IMR-90 (cell line): ENCODE data around the gene ARHGEF10L. TPM values are rescaled to one million over a fixed set of nuclear protein-coding genes. Genes with fewer than 3 reads are reported as not detected.

Experiments used
- ATAC-seq: fragments of 200-7000 bp; cut with Tn5 transposase; 2 replicates; pipeline ENCODE4 v1.9.1; 2020; ENCODE audit warnings: low read depth, mild to moderate bottlenecking, moderate library complexity
- BruUV-seq: library from RNA; stranded (reverse); fragments of 400-500 nt; replicated peaks from 2 replicates; lab custom pipeline; 2021; lab: Mats Ljungman, UMichigan
- CTCF ChIA-PET: fragments of 300-600 bp; formaldehyde crosslinking; extraction: SDS; loops from one replicate; lab custom pipeline; 2021; ENCODE audit warnings: antibody characterized with exemption; lab: Yijun Ruan, JAX
- POLR2A ChIA-PET: fragments of 300-600 bp; sonication (Branson Sonifier 250); formaldehyde crosslinking; loops from one replicate; lab custom pipeline; 2022; ENCODE audit warnings: antibody characterized with exemption; ENCODE audit not compliant: unreplicated experiment; lab: Charles Lee
- DNase-seq: peaks from one replicate; pipeline ENCODE4 v3.0.0; 2013
- H2AFZ ChIP-seq: replicated peaks from 2 replicates; pipeline ENCODE3; 2013; ENCODE audit warnings: low read length, mild to moderate bottlenecking; ENCODE audit not compliant: poor library complexity
- H2AK5ac ChIP-seq: 2 replicates; pipeline ENCODE4 v1.6.1; 2013; ENCODE audit warnings: low read depth, low read length, inconsistent platforms
- H2AK9ac ChIP-seq: replicated peaks from 2 replicates; pipeline ENCODE3; 2013; ENCODE audit warnings: mild to moderate bottlenecking, low read depth, low read length, moderate library complexity; ENCODE audit not compliant: poor library complexity
- H2BK120ac ChIP-seq: 2 replicates; pipeline ENCODE4 v1.6.1; 2013; ENCODE audit warnings: low read depth, low read length, inconsistent platforms
- H2BK15ac ChIP-seq: 3 replicates; pipeline ENCODE4 v1.6.1; 2013; ENCODE audit warnings: low read depth, low read length, inconsistent platforms
- H2BK20ac ChIP-seq: 2 replicates; pipeline ENCODE4 v1.6.1; 2013; ENCODE audit warnings: low read depth, mild to moderate bottlenecking, inconsistent platforms, low read length, moderate library complexity
- H2BK5ac ChIP-seq: 2 replicates; pipeline ENCODE4 v1.6.1; 2013; ENCODE audit warnings: mild to moderate bottlenecking, low read depth, low read length, inconsistent platforms; ENCODE audit not compliant: poor library complexity, severe bottlenecking
- H3K14ac ChIP-seq: replicated peaks from 2 replicates; pipeline ENCODE4 v1.6.1; 2013; ENCODE audit warnings: low read depth, low read length, inconsistent platforms
- H3K18ac ChIP-seq: 2 replicates; pipeline ENCODE4 v1.6.1; 2013; ENCODE audit warnings: low read depth, low read length, control low read depth
- H3K23ac ChIP-seq: 2 replicates; pipeline ENCODE4 v1.6.1; 2013; ENCODE audit warnings: low read depth, low read length, inconsistent platforms
- H3K27ac ChIP-seq: 2 replicates; pipeline ENCODE4 v1.5.1; 2013; ENCODE audit warnings: mild to moderate bottlenecking, control low read depth, low read length; ENCODE audit not compliant: insufficient read depth
- H3K27me3 ChIP-seq: 2 replicates; pipeline ENCODE4 v1.6.1; 2013; ENCODE audit warnings: low read length; ENCODE audit not compliant: control insufficient read depth, insufficient read depth
- H3K36me3 ChIP-seq: 2 replicates; pipeline ENCODE4 v1.6.1; 2013; ENCODE audit warnings: low read length, mixed read lengths; ENCODE audit not compliant: control insufficient read depth, insufficient read depth
- H3K4ac ChIP-seq: 2 replicates; pipeline ENCODE4 v1.6.1; 2013; ENCODE audit warnings: low read depth, low read length, inconsistent platforms
- H3K4me1 ChIP-seq: 2 replicates; pipeline ENCODE4 v1.6.1; 2013; ENCODE audit warnings: low read length, mixed read lengths; ENCODE audit not compliant: control insufficient read depth, insufficient read depth
- H3K4me2 ChIP-seq: 2 replicates; pipeline ENCODE4 v1.6.1; 2013; ENCODE audit warnings: low read depth, mild to moderate bottlenecking, control low read depth, low read length, moderate library complexity
- H3K4me3 ChIP-seq: 2 replicates; pipeline ENCODE4 v1.5.1; 2013; ENCODE audit warnings: low read depth, mild to moderate bottlenecking, control low read depth, low read length, moderate library complexity; ENCODE audit not compliant: insufficient read depth
- H3K56ac ChIP-seq: 2 replicates; pipeline ENCODE4 v1.6.1; 2013; ENCODE audit warnings: low read length, inconsistent platforms; ENCODE audit not compliant: insufficient read depth; ENCODE audit errors: extremely low read depth
- H3K79me1 ChIP-seq, 2 experiments: 2 replicates each; pipeline ENCODE4 v1.6.1; 2013; ENCODE audit warnings: low read length in 2 of 2, inconsistent platforms in 1 of 2, low read depth in 1 of 2
- H3K9ac ChIP-seq: 2 replicates; pipeline ENCODE4 v1.6.1; 2013; ENCODE audit warnings: low read depth, low read length, control low read depth
- H3K9me1 ChIP-seq: 2 replicates; pipeline ENCODE4 v1.6.1; 2013; ENCODE audit warnings: low read length, inconsistent platforms; ENCODE audit not compliant: insufficient read depth
- H3K9me3 ChIP-seq: 2 replicates; pipeline ENCODE4 v1.6.1; 2013; ENCODE audit warnings: low read length; ENCODE audit not compliant: control insufficient read depth, insufficient read depth
- H4K20me1 ChIP-seq: 2 replicates; pipeline ENCODE4 v1.6.1; 2013; ENCODE audit warnings: low read length, inconsistent platforms; ENCODE audit not compliant: insufficient read depth
- H4K5ac ChIP-seq: 2 replicates; pipeline ENCODE4 v1.6.1; 2013; ENCODE audit warnings: mild to moderate bottlenecking, low read depth, low read length, control low read depth
- H4K8ac ChIP-seq, 2 experiments: 2 replicates each; pipeline ENCODE4 v1.6.1; 2013; ENCODE audit warnings: low read depth in 2 of 2, low read length in 2 of 2, control low read depth in 1 of 2, inconsistent platforms in 1 of 2
- H4K91ac ChIP-seq: 2 replicates; pipeline ENCODE4 v1.6.1; 2013; ENCODE audit warnings: low read depth, low read length, inconsistent platforms; ENCODE audit not compliant: insufficient read depth
- BHLHE40 ChIP-seq: fragments of 150-350 bp; IDR thresholded peaks from 2 replicates; pipeline ENCODE4 v1.6.1; 2016; ENCODE audit warnings: mild to moderate bottlenecking, low read depth, low read length
- CHD1 ChIP-seq: IDR thresholded peaks from 2 replicates; pipeline ENCODE4 v1.6.1; 2012; ENCODE audit warnings: low read depth, low read length, improper control_type of control experiment
- CTCF ChIP-seq: conservative IDR thresholded peaks from 2 replicates; pipeline ENCODE4 v1.5.1; 2012; ENCODE audit warnings: mild to moderate bottlenecking, low read depth, low read length, improper control_type of control experiment
- FOS ChIP-seq: fragments of 150-350 bp; IDR thresholded peaks from 2 replicates; pipeline ENCODE4 v1.6.1; 2016; ENCODE audit warnings: low read depth, low read length
- MAFK ChIP-seq: IDR thresholded peaks from 2 replicates; pipeline ENCODE4 v1.6.1; 2012; ENCODE audit warnings: low read depth, low read length, improper control_type of control experiment
- MAZ ChIP-seq: IDR thresholded peaks from 2 replicates; pipeline ENCODE4 v1.6.1; 2012; ENCODE audit warnings: low read depth, mild to moderate bottlenecking, low read length, improper control_type of control experiment, moderate library complexity, borderline replicate concordance
- MXI1 ChIP-seq: IDR thresholded peaks from 2 replicates; pipeline ENCODE4 v1.6.1; 2012; ENCODE audit warnings: low read depth, mild to moderate bottlenecking, low read length, moderate library complexity, borderline replicate concordance
- NFE2L2 ChIP-seq: fragments of 150-350 bp; IDR thresholded peaks from 2 replicates; pipeline ENCODE4 v1.6.1; 2016; ENCODE audit warnings: low read depth, mild to moderate bottlenecking, low read length
- POLR2A ChIP-seq: IDR thresholded peaks from 2 replicates; pipeline ENCODE4 v1.6.1; 2012; ENCODE audit warnings: mild to moderate bottlenecking, low read depth, low read length
- RAD21 ChIP-seq: IDR thresholded peaks from 2 replicates; pipeline ENCODE4 v1.6.1; 2012; ENCODE audit warnings: low read length, improper control_type of control experiment
- RCOR1 ChIP-seq: IDR thresholded peaks from 2 replicates; pipeline ENCODE4 v1.6.1; 2012; ENCODE audit warnings: mild to moderate bottlenecking, low read length, improper control_type of control experiment; ENCODE audit not compliant: insufficient replicate concordance
- RFX5 ChIP-seq: IDR thresholded peaks from 2 replicates; pipeline ENCODE4 v1.8.0; 2012; ENCODE audit warnings: low read depth, mild to moderate bottlenecking, low read length, moderate library complexity
- SMC3 ChIP-seq: fragments of 150-350 bp; IDR thresholded peaks from 2 replicates; pipeline ENCODE4 v1.6.1; 2016; ENCODE audit warnings: low read depth, mild to moderate bottlenecking, antibody characterized with exemption, low read length, moderate library complexity
- whole genome bisulfite sequencing, 2 experiments: methylation state at CpG; one replicate each; pipeline versions ENCODE4 v1.1.5 to v1.1.7; 2013; ENCODE audit warnings: missing lambda C conversion rate in 2 of 2; ENCODE audit not compliant: insufficient read length in 1 of 2; ENCODE audit errors: extremely low coverage in 2 of 2; 5-methylcytosine and 5-hydroxymethylcytosine counted together
- dilution Hi-C: fragments of 300-500 bp; cut with HindIII; formaldehyde crosslinking; loops from one replicate; pipeline ENCODE4 v1.14.3; 2018; ENCODE audit warnings: low sequenced_read_pairs; ENCODE audit not compliant: unreplicated experiment
- in situ Hi-C: fragments of 300-500 bp; cut with MboI; formaldehyde crosslinking; loops from 3 replicates; pipeline ENCODE4 v1.14.3; 2019; ENCODE audit warnings: low sequenced_read_pairs, inconsistent platforms, mixed read lengths
- intact Hi-C: fragments of 100-400 bp; cut with micrococcal nuclease; formaldehyde crosslinking; loops from 2 replicates; pipeline ENCODE4 v1.10.0; 2022
- polyA plus RNA-seq, 3 experiments: library from polyadenylated mRNA; depleted of rRNA; stranded (reverse); fragments of >200 nt; gene quantifications; 2 replicates each; pipeline ENCODE4 v1.2.3, GENCODE V29; 2012; ENCODE audit warnings: low replicate concordance in 1 of 3
- total RNA-seq: library from RNA; depleted of rRNA; stranded (reverse); fragments of >200 nt; gene quantifications from 2 replicates; pipeline ENCODE4 v1.2.3, GENCODE V29; 2012
- TF ChIP-seq, protein P1 (sequence below): fragments of 150-350 bp; IDR thresholded peaks from 2 replicates; pipeline ENCODE4 v1.6.1; 2017; ENCODE audit warnings: mild to moderate bottlenecking, antibody characterized with exemption, low read length, low read depth
- TF ChIP-seq, protein P2 (sequence below): fragments of 150-350 bp; IDR thresholded peaks from 2 replicates; pipeline ENCODE4 v1.6.1; 2016; ENCODE audit warnings: low read depth, mild to moderate bottlenecking, low read length, moderate library complexity, borderline replicate concordance

The ARHGEF10L gene
- total and polyA plus RNA-seq, 2 of the 4 experiments (the other 2 are of a cell fraction) = 4.8 to 12.4 TPM

DNA sequence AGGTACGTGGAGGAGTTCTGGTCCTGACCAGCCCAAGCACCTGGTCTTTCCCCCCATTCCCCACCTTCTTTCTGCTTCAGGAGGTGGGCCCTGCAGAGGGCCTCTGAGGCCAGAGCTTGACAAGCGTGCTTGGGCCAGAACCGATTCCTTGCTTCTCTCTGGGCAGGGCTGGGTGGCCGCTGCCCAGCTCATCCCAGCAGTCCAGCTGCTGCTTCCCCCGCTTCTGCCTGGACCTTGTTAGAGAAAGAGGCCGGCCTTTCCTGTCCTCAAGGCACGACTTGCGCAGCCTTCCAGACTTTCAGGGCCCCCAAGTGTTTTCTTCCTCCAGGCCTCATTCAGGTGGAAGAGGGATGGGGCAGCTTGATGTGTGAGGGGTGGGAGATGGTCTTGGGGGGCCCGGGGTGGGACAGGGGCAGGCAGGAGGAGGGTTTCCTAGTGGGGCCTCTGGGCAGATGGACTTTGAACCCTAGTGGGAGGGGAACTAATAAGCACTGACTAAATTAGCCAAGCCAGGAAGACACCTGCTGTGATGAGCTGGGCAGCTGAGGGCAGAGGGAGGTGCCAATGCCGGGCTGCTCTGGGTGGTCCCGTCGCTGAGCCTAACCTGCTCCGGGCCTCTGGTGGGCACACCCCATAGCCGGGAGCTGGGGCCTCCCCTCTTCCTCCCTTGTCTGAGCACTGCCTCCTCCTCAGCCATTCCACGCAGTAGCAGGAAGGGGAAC lies 36.5 kb downstream of the ARHGEF10L start:
- H2BK5ac ChIP-seq = no peak overlapping the region
- H3K4me2 ChIP-seq = no peak overlapping the region
- H3K9ac ChIP-seq = no peak overlapping the region
- CTCF ChIA-PET = interaction anchor here (1.0 to 2.4 kb wide), 3 partner anchors 10 to 81 kb away, joined by 3 to 7 read pairs (median 3); no protein-coding TSS in a partner anchor
- H4K5ac ChIP-seq = no peak overlapping the region
- intact Hi-C loops (no loop called here), in situ Hi-C loops (no loop called here), dilution Hi-C loops (no loop called here)
- no peak for DNase-seq
- POLR2A ChIA-PET = no interaction called here
- H2BK15ac ChIP-seq = no peak overlapping the region
- H2AK9ac ChIP-seq = peak overlapping the region; percentile 26
- no peaks in the 10 kb centered on the region for H3K27me3 ChIP-seq
- H3K36me3 ChIP-seq = no peaks in the 10 kb centered on the region
- no peak overlapping the region for H3K56ac ChIP-seq
- H3K9me3 ChIP-seq = no peaks in the 10 kb centered on the region
- H4K91ac ChIP-seq = no peak overlapping the region
- 80% methylated on average over 2 of the region's 15 CpGs; no CpG with 5 or more reads in 1 of the 2 experiments for WGBS, 2 experiments
- no peak overlapping the region for H4K8ac ChIP-seq
- no TSS peak for BruUV-seq
- no peak overlapping the region for H3K18ac ChIP-seq
- H4K20me1 ChIP-seq = peaks cover 19% of the 10 kb centered on the region
- no peak overlapping the region for H3K14ac ChIP-seq
- H3K4me1 ChIP-seq = no peaks in the 10 kb centered on the region
- H3K4ac ChIP-seq = no peak overlapping the region
- H3K79me1 ChIP-seq = peaks cover 15 to 43% of the 10 kb centered on the region in 2 experiments
- H2BK20ac ChIP-seq = no peak overlapping the region
- no peak for ATAC-seq
- H2AK5ac ChIP-seq = no peak overlapping the region
- H2AFZ ChIP-seq = no peak overlapping the region
- H3K23ac ChIP-seq = no peak overlapping the region
- no peak overlapping the region for H2BK120ac ChIP-seq
- no peak overlapping the region for H3K27ac ChIP-seq
- no peak overlapping the region for H3K4me3 ChIP-seq
- H3K9me1 ChIP-seq = 0 out of 2 replicates have a peak, but pooled peaks cover 3% of the 10 kb centered on the region
- TF ChIP-seq RAD21 (no peak), MAZ (no peak), RCOR1 (no peak), CHD1 (no peak), MXI1 (no peak), SMC3 (no peak), BHLHE40 (no peak), POLR2A (no peak), CTCF (no peak), FOS (no peak), NFE2L2 (no peak), RFX5 (no peak), MAFK (no peak)
- TF ChIP-seq, protein P1, sequence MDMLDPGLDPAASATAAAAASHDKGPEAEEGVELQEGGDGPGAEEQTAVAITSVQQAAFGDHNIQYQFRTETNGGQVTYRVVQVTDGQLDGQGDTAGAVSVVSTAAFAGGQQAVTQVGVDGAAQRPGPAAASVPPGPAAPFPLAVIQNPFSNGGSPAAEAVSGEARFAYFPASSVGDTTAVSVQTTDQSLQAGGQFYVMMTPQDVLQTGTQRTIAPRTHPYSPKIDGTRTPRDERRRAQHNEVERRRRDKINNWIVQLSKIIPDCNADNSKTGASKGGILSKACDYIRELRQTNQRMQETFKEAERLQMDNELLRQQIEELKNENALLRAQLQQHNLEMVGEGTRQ = no peak
- TF ChIP-seq, protein P2, sequence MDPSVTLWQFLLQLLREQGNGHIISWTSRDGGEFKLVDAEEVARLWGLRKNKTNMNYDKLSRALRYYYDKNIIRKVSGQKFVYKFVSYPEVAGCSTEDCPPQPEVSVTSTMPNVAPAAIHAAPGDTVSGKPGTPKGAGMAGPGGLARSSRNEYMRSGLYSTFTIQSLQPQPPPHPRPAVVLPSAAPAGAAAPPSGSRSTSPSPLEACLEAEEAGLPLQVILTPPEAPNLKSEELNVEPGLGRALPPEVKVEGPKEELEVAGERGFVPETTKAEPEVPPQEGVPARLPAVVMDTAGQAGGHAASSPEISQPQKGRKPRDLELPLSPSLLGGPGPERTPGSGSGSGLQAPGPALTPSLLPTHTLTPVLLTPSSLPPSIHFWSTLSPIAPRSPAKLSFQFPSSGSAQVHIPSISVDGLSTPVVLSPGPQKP = no peak
